NCI-H460 (cell line): Measurements from ENCODE around the gene PLEKHG3. TPM values are rescaled to one million over a fixed set of nuclear protein-coding genes. Genes with fewer than 3 reads are reported as not detected.

ENCODE experiments used
- DNase-seq: peaks from one replicate; pipeline ENCODE4 v3.0.0-alpha.2; 2016; ENCODE audit warnings: low read depth; ENCODE audit errors: extremely low read depth
- total RNA-seq: library from RNA; depleted of rRNA; stranded (reverse); fragments of >200 nt; shearing (Covaris generic); gene quantifications from 2 replicates; pipeline ENCODE4 v1.2.3, GENCODE V29; 2014

Gene PLEKHG3
- total RNA-seq, 1 experiment from 2014 or later, result 20.6 TPM

DNA sequence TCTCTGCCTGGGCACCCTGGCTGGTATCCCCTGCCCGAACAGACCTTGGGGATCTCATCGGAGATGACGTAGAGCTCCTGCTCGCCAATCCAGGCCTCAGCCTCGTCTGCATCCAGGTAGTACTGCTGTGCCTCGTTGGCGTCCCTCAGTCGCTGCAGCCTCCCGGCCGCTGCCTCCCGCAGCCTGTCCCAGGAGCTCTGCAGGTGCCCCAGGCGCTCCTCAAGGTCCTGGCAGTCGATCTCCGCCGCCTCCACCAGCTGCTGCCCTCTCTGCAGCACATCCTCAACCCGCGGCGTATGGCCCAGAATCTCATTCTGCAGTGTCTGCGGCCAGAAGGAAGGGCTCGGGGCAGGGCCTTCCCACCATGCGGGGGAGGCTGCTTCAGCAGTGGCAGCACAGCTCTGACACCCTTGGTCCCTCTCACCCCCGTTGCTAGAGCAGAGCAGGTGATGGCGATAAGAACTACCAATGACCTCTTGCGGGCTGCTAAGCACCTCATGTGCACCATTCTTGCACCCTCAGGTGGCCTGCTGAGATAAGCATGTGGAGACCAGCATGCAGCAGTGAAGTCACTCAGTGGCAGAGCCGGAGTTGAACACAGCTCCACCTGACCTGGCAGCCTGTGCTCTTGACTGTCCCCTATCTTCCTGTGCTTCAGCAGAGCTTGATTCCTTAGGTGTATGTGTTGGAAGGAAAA, 71.0 kb downstream of the PLEKHG3 start:
- DNase-seq, result no peak

DNA sequence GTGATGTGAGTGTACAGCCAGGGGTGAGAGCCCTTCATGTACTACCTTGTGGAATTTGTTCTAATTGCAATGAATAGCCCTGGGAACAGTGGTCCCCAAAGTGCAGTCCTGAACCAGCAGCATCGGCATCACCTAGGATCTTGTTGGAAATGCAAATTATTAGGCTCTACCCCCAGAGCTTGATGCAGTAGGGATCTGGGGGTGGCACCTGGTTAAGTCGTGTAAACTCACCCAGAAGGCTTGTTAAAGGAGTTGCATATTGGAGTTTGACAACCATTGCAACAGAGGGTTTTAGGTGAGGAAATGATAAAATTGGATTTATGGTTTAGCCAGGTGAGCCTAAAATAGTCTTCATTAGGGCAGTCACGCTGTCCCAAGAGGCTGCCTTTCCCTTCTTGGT, 73.2 kb downstream of the PLEKHG3 start:
- no peak for DNase-seq

DNA sequence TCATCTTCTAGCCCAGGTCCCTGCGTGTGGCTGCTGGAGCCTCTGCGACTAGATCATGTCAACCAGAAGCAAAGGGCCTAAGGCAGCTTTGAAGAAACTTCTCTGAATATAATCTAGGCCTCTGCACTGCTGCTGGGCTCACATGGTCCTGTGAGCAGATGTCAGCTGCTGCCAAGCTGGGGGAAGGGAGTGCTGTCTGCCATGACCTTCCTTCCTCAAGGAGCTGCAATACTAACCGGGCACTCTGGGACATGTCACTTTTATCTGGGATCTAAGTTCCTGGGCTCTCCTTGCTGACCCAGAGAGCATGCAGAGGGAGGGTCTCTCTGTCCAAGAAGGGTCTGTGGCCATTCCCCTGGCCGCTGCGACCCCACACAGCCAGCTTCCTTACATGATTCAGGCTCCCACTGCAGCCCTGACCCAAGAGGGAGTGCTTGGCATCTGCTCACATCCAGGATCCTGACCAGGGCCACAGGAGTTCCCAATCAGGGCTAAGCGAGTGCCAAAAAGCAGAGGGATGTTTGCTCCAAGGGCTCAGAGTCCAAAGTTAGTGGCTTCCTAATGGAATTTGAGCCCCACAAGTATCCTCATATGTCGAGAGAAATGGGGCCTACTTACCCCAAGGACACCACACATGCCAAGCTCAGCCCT, 74.0 kb downstream of the PLEKHG3 start:
- no peak for DNase-seq

DNA sequence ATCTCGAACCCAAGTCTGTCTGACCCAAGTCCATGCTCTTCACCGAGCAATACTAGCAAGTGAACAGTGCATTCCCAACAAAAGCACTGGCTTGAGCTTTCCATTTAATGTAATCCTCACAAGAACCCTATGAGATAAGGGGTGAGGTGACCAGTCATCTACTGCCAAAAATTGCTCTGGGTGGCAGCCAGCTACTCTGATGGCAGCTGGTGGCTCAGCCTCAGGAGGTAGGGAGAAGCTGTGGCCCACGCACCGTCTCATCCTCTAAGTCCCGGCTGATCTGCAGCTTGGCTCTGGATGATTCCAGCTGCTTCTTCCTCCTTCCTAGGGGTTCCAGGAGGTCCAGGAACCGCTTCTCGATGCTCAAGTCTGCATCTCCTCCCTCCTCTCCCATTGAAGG, 75.2 kb downstream of the PLEKHG3 start:
- DNase-seq, result no peak

DNA sequence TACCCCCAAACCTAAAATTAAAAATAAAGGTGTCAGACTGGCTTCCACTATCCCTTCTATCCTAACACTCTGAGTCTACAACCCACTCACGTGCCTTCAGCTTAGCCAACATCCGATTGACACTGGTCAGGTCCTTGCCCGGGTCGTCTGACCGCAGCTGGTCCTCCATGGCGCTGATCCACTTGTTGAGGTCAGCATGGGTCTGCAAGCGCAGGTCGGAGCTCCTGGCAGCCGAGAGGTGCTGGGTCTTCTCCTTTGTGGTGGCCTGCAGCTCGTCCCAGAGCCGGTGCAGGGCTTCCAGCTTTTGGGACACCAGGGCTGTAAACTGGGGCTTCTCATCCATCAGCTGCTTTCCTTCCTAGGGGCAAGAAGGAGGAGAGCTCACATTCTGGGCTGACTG, 78.0 kb downstream of the PLEKHG3 start:
- DNase-seq, result no peak

DNA sequence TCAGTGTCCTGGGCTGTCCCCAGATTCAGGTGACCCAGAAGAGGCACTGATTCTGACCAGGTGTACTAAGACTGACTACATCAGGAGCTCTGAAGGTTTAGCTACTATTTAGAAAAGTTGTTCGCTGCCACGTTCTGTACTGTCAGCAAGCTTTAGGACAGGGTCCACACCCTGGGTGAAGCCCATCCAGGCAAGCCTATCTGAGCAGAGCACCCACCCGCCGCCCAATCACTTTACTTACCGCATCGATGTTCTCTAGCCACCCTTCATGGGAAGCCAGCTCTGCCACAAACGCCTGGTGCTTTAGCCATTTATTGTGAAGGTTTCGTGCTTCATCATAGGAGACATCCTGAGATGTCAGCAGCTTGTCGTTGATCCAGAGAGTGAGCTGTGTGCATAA, 79.8 kb downstream of the PLEKHG3 start:
- no peak for DNase-seq

DNA sequence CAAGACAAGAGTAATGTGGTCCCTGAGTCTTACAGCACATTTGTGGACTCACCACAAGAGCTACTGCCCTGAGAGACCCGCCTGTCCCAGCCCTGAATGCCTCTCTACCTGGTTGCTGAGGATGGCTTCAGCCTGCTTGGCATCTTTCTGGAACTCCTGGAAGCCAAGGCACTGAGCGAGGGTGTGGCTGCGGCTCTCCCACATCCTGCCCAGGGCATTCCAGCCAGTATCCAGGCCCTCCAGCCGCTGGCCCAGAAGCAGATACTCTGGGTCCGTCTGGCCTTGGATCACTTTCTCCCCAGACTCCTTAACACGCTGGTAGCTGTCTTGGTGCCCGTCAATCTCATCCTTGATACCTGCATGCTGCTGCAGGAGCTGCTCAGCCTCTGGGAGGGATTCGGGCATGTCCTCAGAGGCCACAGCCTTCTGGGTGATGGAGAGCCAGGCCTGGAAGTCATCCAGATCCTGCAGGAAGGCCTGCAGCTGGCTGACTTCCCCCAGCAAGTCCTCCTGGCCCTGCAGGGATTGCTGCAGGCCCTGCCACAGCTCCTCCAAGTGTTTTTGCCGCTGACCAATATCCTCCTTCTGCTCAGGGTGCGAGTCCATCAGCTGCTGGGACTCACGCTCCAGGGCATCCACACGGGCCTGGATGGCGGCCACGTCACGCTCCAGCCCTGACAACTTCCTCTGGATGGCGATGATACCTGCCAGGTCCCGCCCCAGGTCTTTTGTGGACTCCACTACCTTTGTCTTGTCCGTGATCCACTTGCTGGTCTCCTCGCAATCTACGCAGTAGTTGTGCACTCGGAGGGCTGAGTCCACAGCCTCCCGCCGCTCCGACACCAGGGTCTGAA, 82.3 kb downstream of the PLEKHG3 start:
- no peak for DNase-seq

DNA sequence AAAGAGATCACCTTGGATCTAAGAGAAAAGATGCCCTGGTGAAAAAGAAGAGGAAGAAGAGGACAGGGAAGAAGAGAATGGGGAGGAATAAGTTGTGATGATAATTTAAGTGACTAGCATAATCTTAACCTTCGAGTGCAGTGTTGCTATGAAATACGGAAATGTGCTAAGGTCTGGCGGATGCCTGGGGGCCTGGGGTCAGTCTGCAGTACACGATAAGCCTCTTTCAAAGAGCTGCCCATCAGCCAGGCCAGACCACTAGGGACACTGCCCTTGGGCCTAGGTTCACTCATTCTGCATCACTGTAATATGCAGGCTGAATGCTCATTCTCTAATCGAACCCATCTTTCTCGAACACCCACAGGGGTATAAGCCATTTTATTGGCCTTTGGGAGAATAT, 83.4 kb downstream of the PLEKHG3 start:
- DNase-seq, result no peak

DNA sequence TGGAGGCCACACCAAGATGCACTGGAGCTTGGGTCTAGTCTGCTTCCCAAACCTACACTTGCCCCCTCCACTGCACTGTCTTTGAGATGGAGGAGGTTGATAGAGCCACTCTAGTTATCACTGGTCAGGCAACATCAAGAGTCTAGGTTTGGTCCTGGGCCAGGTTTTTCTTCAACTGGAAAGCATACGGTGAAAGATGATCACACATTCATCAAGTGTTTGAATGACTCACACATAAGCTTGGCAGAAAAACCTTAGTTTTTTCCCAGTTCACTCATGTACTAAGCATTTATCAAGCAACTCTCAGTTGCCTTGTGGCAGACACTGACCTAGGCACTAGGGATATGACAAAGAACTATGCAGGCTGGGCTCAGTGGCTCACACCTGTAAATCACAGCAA, 84.5 kb downstream of the PLEKHG3 start:
- DNase-seq, result no peak

DNA sequence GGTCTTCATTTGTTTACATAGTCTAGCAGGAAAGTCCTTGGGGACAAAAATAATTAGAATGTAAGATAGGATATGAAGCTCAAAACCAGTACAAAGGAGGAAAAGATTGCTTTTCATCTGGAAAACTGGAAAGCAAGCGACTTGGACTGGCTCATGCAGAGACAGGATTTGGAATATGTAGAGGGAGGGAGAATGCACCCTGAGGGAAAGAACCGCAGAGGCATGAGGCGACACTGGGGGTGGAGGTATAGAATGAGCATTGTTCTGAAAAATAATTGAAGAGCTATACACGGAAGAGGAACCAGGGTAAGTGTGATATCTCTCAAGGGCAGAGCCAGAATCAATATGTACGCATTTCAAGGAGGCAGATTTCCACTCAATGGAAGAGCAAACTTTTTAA, 85.5 kb downstream of the PLEKHG3 start:
- DNase-seq, result no peak

DNA sequence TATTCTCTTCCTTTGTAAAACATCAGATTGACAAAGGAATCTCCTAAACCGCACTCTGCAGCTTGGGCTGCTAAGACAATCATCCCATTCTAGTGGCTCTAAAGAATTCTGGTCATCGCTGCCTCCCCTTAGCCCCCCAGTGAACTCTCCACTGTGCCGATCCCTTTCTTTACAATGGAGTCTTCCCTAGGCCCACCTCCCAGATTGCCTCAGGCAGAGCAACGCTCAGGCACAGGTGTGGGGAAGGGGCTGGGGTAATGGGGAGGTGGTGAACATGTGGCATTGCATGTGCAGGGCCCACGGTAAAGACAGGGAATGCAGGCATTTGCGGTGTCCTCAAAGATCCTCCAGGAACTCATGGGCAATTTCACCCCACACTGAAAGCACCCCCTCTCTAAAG, 86.3 kb downstream of the PLEKHG3 start:
- no peak for DNase-seq

DNA sequence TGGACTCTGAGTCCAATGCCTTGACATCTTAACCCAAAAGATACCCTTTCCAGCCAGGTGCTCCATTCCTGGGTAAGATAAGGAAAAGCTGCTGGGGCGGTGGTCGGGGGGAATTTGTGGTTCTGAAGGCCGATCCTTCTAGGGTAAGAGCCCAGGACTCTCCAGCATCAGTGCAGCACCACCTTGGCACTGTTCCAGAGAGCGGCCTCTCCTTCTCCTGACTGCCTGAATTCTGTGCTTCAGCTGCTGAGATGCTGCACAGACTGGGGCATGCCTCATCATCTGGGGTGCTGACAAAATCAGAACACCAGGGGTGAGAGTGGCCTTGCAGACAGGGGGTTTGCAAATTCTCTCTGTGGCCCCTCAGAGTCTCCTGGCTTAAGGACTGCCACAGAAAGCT, 88.0 kb downstream of the PLEKHG3 start:
- DNase-seq, result no peak

DNA sequence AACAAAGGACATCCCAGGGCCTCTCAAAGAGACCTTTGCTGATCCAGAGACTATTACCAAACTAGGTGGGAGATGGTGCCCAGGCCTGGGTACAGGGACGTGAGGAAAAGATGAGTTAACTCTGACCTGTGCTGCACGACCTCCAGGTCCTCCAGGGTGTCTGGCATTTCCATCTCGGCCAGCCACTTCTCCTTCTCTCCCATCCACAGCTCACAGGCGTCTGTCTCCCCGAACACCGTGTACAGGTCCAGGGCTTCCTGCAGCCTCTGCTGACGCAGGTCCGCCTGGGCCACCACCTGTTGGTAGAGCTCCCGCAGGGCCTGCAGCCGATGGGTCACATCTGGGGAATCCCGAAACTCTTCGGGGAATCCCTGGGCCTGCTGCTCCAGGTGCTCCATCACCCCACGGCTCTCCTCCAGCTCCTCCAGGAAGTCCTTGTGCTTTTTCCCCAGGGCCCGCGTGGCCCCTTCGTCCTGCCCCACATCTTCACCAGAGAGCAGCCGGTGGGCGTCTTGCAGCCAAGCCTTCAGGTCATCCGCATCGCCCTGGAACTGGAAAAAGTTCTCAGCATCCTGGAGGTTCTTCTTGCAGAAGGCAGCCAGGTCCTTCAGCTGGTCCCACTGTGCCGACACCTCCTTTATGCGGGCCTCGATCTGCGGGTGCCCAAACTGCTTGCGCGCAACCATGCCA, 88.8 kb downstream of the PLEKHG3 start:
- no peak for DNase-seq

DNA sequence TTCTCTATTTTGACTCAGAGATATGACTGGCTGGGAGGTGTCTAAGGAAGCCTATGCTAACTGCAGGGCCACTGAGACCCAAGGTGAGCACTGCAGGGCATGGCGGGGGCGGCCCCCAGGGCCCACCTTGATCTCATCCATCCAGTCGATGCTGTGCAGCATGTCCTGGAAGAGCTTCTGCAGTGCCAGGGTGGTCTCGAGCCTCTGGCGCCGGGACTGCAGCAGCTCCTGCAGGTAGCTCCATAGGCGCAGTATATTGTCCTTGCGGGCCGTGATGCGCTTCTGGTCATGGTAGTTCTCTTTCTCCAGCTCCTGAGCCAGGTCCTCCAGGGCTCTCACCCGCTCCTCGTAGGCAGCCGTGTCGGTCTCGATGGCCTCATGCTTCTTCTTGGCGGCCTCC, 91.0 kb downstream of the PLEKHG3 start:
- no peak for DNase-seq

DNA sequence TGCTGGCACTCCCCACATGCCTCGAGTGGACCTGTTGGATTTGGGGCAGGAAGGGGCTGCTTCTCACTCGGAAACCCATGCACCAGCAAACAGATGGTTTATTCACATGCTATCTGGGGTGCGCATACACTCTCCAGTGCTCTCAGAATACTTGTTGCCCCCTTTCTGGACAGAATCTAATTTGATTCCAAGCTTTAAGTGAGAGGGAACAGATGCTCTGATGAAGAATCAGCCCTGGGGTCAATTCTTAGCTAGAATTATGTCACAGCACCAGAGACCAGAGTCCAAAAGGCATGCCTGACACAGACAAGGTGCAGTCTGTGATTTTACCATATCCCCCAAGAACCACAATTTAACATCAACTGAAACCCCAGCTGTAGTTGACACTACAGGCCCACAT, 91.7 kb downstream of the PLEKHG3 start:
- DNase-seq, result no peak

DNA sequence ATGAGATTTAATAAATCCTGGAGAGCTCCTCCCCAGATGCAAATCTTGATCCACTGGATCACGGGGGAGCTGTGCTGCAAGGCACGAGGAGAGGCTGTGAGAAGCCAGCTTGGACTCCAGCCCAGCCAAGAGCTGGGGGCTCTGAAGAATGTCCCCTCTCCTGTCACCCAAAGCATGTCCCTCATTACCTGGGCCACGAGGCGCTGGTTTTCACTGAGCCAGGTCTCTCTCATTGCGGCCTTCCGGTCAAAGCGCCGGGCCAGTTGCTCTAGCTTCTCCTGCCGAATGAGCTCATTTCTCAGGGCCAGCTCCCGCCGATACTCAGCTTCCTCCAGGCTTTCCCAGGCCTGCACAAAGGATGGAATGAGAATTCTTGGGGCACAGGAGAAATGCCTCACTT, 92.1 kb downstream of the PLEKHG3 start:
- DNase-seq, result no peak

DNA sequence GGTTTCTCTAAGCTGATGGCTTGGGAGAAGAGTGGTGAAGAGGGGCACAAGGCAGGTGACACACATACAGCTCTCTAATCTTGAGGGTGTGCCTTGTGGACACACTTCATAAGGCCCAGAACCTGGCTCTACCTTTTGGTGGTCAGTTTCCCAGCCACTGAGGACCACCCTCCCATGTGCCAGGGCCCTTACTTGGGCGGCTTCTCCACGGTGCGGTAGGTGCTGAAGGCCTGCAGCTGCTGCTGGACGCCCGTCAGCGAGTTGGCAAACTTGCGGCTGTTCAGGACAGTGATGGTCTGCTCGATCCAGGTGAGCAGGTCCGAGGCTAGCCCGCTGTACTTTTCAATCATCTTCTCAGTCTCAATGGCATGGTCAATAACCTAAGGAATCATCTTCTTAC, 95.3 kb downstream of the PLEKHG3 start:
- DNase-seq, result no peak
